ENCODE results near the gene PPP1R3F. TPM values are rescaled to one million over a fixed set of nuclear protein-coding genes. Genes with fewer than 3 reads are reported as not detected.

PPP1R3F gene
- total RNA-seq, 1 donor from 2014 or later, result 5.6 TPM

- Mint-ChIP-seq H3K36me3 (no peaks in the 10 kb centered on the region), H3K9me3 (peaks cover 5% of the 10 kb centered on the region), H3K4me3 (no peak overlapping the region), H3K27me3 (ENCODE audit: insufficient read depth, low read depth) (no peaks in the 10 kb centered on the region), H3K4me1 (peaks cover 7% of the 10 kb centered on the region), H3K27ac (no peak overlapping the region)
- H3K9me3 ChIP-seq (ENCODE audit: low read depth), result no peaks in the 10 kb centered on the region
- H3K27me3 ChIP-seq, result no peaks in the 10 kb centered on the region
- no peaks in the 10 kb centered on the region for H3K36me3 ChIP-seq
- no peak overlapping the region for H3K9ac ChIP-seq
- TF ChIP-seq EZH2 (IDR thresholded peaks at IDR 0.05) (no peak), CTCF (IDR thresholded peaks at IDR 0.05) (no peak), EZH2phosphoT487 (IDR thresholded peaks at IDR 0.05) (no peak)
- no peaks in the 10 kb centered on the region for H3K79me2 ChIP-seq (ENCODE audit: low read depth)
- H3K4me3 ChIP-seq, result no peak overlapping the region
- no peak overlapping the region for H3K4me2 ChIP-seq
- no peaks in the 10 kb centered on the region for H4K20me1 ChIP-seq (ENCODE audit: low read depth)
- no peak for DNase-seq (ENCODE audit: low spot score)
- H3F3A ChIP-seq (ENCODE audit: low read depth), result peaks cover 6% of the 10 kb centered on the region
- no peaks in the 10 kb centered on the region for H3K4me1 ChIP-seq
- no peak overlapping the region for H2AFZ ChIP-seq (replicated peaks)
- no peak overlapping the region for H3K27ac ChIP-seq
These were observed 16.5 kb downstream of the PPP1R3F start for GRCh38 chrX:49286136-49286535.

GRCh38 chrX:49286581-49286980, 17.0 kb downstream of the PPP1R3F start:
- peaks cover 7% of the 10 kb centered on the region for H3K4me1 Mint-ChIP-seq
- no peak overlapping the region for H3K4me3 ChIP-seq
- no peaks in the 10 kb centered on the region for H3K36me3 Mint-ChIP-seq
- no peaks in the 10 kb centered on the region for H3K27me3 ChIP-seq
- H3K9ac ChIP-seq, result no peak overlapping the region
- H3K4me2 ChIP-seq, result no peak overlapping the region
- TF ChIP-seq CTCF (IDR thresholded peaks at IDR 0.05), result no peak
- no peak for TF ChIP-seq EZH2phosphoT487 (IDR thresholded peaks at IDR 0.05)
- no peak for TF ChIP-seq EZH2 (IDR thresholded peaks at IDR 0.05)
- H3K27ac Mint-ChIP-seq, result no peak overlapping the region
- H3K27me3 Mint-ChIP-seq (ENCODE audit: insufficient read depth, low read depth), result no peaks in the 10 kb centered on the region
- no peaks in the 10 kb centered on the region for H3K36me3 ChIP-seq
- DNase-seq (ENCODE audit: low spot score), result no peak
- no peak overlapping the region for H3K27ac ChIP-seq
- H3K9me3 ChIP-seq (ENCODE audit: low read depth), result no peaks in the 10 kb centered on the region
- no peaks in the 10 kb centered on the region for H3K4me1 ChIP-seq
- H3K9me3 Mint-ChIP-seq, result peaks cover 5% of the 10 kb centered on the region
- H3K4me3 Mint-ChIP-seq, result no peak overlapping the region
- peaks cover 6% of the 10 kb centered on the region for H3F3A ChIP-seq (ENCODE audit: low read depth)
- no peaks in the 10 kb centered on the region for H3K79me2 ChIP-seq (ENCODE audit: low read depth)
- no peaks in the 10 kb centered on the region for H4K20me1 ChIP-seq (ENCODE audit: low read depth)
- H2AFZ ChIP-seq (replicated peaks), result no peak overlapping the region

GRCh38 chrX:49287665-49288064, 18.1 kb downstream of the PPP1R3F start:
- Histone ChIP-seq H4K20me1 (ENCODE audit: low read depth) (no peaks in the 10 kb centered on the region), H3K9me3 (ENCODE audit: low read depth) (no peaks in the 10 kb centered on the region)
- peaks cover 5% of the 10 kb centered on the region for H3K9me3 Mint-ChIP-seq

More at GRCh38 chrX:49287665-49288064, 18.1 kb downstream of the PPP1R3F start:
- H3K27ac ChIP-seq, result no peak overlapping the region
- H3K4me3 ChIP-seq, result no peak overlapping the region
- H3K4me1 ChIP-seq, result no peaks in the 10 kb centered on the region
- no peak overlapping the region for H2AFZ ChIP-seq (replicated peaks)
- no peaks in the 10 kb centered on the region for H3K79me2 ChIP-seq (ENCODE audit: low read depth)
- no peak overlapping the region for H3K4me2 ChIP-seq
- Mint-ChIP-seq H3K4me3 (no peak overlapping the region), H3K4me1 (peaks cover 5% of the 10 kb centered on the region), H3K27ac (no peak overlapping the region), H3K27me3 (ENCODE audit: insufficient read depth, low read depth) (no peaks in the 10 kb centered on the region), H3K36me3 (no peaks in the 10 kb centered on the region)
- no peak overlapping the region for H3K9ac ChIP-seq
- no peaks in the 10 kb centered on the region for H3K27me3 ChIP-seq
- no peaks in the 10 kb centered on the region for H3F3A ChIP-seq (ENCODE audit: low read depth)
- no peaks in the 10 kb centered on the region for H3K36me3 ChIP-seq
- TF ChIP-seq EZH2 (IDR thresholded peaks at IDR 0.05), result no peak
- no peak for TF ChIP-seq CTCF (IDR thresholded peaks at IDR 0.05)
- TF ChIP-seq EZH2phosphoT487 (IDR thresholded peaks at IDR 0.05), result no peak
- no peak for DNase-seq (ENCODE audit: low spot score)
